Measurements from ENCODE around the gene COA7. TPM values are rescaled to one million over a fixed set of nuclear protein-coding genes. Genes with fewer than 3 reads are reported as not detected.

Gene COA7
- total and polyA plus RNA-seq, 4 donors, result 4.7 to 14.1 (median 8.7) TPM

- TF ChIP-seq REST (IDR thresholded peaks at IDR 0.05), result no peak
- no peak for TF ChIP-seq FOXA1 (IDR thresholded peaks at IDR 0.05)
- TF ChIP-seq EGR1 (IDR thresholded peaks at IDR 0.05; ENCODE audit: low read depth in 2 of 2), result no peak
- TF ChIP-seq JUND (IDR thresholded peaks at IDR 0.05), result no peak
- no peak for TF ChIP-seq HNF4A (conservative IDR thresholded peaks at IDR 0.05)
- TF ChIP-seq CTCF (IDR thresholded peaks at IDR 0.05; ENCODE audit: low read depth, low read length, missing input control), result no peak
- TF ChIP-seq SP1 (IDR thresholded peaks at IDR 0.05), result no peak
- no peak for TF ChIP-seq RAD21 (IDR thresholded peaks at IDR 0.05)
- TF ChIP-seq HNF4G (IDR thresholded peaks at IDR 0.05), result no peak
- no peak for TF ChIP-seq YY1 (IDR thresholded peaks at IDR 0.05)
- no peak for TF ChIP-seq TAF1 (conservative IDR thresholded peaks at IDR 0.05)
- no peak for TF ChIP-seq NR2F2 (IDR thresholded peaks at IDR 0.05)
- no peak for TF ChIP-seq GABPA (IDR thresholded peaks at IDR 0.05 in 1 of 2, conservative IDR thresholded peaks at IDR 0.05 in 1 of 2)
- no peak for TF ChIP-seq ATF3 (IDR thresholded peaks at IDR 0.05)
- no peak for TF ChIP-seq FOXA2 (IDR thresholded peaks at IDR 0.05)
- Histone ChIP-seq H3K4me3 (ENCODE audit: low read depth in 1 of 3, low read length in 3 of 3) (no peak overlapping the region), H3K36me3 (ENCODE audit: control insufficient read depth in 4 of 4, insufficient read depth in 3 of 4, low read depth in 1 of 4, low read length in 3 of 4) (no peaks in the 10 kb centered on the region), H3K9me3 (ENCODE audit: control insufficient read depth in 4 of 4, low read length in 3 of 4) (no peaks in the 10 kb centered on the region), H3K4me1 (ENCODE audit: control insufficient read depth in 4 of 4, insufficient read depth in 4 of 4, low read length in 3 of 4) (peaks cover 0 to 7% (median under 1%) of the 10 kb centered on the region in 4 donors), H3K27ac (ENCODE audit: low read depth in 1 of 2, low read length in 2 of 2) (no peak overlapping the region), H3K9ac (ENCODE audit: low read depth in 1 of 2, low read length in 2 of 2) (no peak overlapping the region), H3K27me3 (ENCODE audit: control insufficient read depth in 4 of 4, insufficient read depth in 4 of 4, low read length in 3 of 4) (no peaks in the 10 kb centered on the region)
- no peak for DNase-seq (ENCODE audit: low spot score)
- WGBS, result 91% methylated on average over 13 of the region's 13 CpGs
Observed at GRCh38 chr1:52659851-52660596, 38.1 kb downstream of the COA7 start.

- no peak for TF ChIP-seq GABPA (IDR thresholded peaks at IDR 0.05 in 1 of 2, conservative IDR thresholded peaks at IDR 0.05 in 1 of 2)
- H3K4me3 ChIP-seq (ENCODE audit: low read depth in 1 of 3, low read length in 3 of 3), result no peak overlapping the region
- no peak overlapping the region for H3K27ac ChIP-seq (ENCODE audit: low read depth in 1 of 2, low read length in 2 of 2)
- H3K36me3 ChIP-seq (ENCODE audit: control insufficient read depth in 4 of 4, insufficient read depth in 3 of 4, low read depth in 1 of 4, low read length in 3 of 4), result no peaks in the 10 kb centered on the region
- H3K9ac ChIP-seq (ENCODE audit: low read depth in 1 of 2, low read length in 2 of 2), result no peak overlapping the region
- WGBS, result 97% methylated on average over 3 of the region's 3 CpGs
- no peak for DNase-seq (ENCODE audit: low spot score)
- H3K27me3 ChIP-seq (ENCODE audit: control insufficient read depth in 4 of 4, insufficient read depth in 4 of 4, low read length in 3 of 4), result no peaks in the 10 kb centered on the region
- H3K4me1 ChIP-seq (ENCODE audit: control insufficient read depth in 4 of 4, insufficient read depth in 4 of 4, low read length in 3 of 4), result peaks cover 0 to 7% (median under 1%) of the 10 kb centered on the region in 4 donors
- H3K9me3 ChIP-seq (ENCODE audit: control insufficient read depth in 4 of 4, low read length in 3 of 4), result no peaks in the 10 kb centered on the region
Observed at GRCh38 chr1:52659356-52659755, 38.8 kb downstream of the COA7 start.
